ENCODE measurements around the gene GJA3.

GJA3 gene

DNA sequence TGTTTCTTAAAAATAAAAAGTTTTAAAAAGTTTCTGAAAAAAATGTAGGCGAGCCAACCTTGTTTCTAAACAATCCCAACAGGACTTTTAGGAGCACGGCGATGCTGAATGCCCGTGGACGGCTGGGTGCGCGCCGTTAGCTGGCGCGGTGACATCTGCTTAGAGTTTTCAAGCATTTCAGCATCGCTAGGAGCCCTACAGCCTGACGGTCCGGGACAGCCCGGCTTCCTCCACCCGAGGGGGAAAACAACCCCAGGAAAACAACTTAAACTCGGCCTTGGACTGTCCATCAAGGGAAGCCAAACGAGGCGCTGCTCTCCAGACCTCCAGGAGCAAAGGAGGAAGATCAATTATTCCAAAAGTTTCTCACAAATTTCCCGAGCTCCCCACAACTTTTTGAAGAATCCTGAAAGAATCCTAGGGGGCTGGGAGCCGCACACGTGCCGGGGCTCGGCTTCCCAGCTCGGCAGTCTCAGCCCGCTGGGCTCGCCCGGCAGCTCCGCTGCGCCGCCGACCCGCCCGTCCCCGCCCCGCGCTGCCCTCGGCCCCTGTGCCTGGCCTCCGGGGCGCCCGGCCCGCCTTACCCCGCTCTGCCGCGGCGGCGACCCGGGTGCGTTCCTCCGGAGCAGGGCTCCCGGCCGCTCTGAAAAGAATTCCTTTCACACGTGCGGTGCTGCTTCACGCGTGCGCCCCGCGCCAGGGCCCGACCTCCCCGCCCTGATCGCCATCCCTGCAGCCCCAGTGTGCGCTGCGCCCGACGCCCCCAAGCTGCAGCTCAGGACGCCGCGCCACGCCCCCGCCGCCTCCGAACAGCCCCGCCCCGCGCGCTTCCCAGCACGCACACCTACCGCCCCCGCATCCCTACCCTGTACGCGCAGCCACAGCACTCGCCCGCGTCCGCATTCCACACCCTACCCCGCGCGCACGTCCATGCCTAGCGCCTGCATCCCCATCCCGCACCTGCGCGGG, at the start of gene GJA3:
GJA3 (minus strand) TSS at position 747 of the 969 bp plus-strand sequence. CDS start 17,764 bp downstream, outside the sequence.
- DNase-seq = no peak

DNA sequence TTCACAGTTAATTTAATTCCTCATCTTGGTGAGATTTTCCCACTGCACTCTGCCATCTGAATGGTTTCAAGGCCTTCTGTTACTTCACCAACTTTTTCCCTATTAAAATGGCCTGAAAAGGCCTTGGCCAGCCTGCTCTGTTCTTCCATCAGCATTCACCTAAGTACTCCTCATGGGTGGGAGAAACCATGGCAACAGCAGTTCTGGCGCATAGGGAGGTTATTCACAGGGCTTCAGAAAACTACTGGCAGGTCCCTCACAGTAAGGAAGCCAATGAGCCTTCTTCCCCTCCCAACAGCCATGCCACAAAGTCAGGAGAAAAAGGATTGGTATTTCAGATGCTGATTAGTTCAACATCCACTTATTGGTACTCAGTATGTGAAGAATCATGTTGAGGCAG, 49.1 kb upstream of the GJA3 start:
- DNase-seq = no peak

DNA sequence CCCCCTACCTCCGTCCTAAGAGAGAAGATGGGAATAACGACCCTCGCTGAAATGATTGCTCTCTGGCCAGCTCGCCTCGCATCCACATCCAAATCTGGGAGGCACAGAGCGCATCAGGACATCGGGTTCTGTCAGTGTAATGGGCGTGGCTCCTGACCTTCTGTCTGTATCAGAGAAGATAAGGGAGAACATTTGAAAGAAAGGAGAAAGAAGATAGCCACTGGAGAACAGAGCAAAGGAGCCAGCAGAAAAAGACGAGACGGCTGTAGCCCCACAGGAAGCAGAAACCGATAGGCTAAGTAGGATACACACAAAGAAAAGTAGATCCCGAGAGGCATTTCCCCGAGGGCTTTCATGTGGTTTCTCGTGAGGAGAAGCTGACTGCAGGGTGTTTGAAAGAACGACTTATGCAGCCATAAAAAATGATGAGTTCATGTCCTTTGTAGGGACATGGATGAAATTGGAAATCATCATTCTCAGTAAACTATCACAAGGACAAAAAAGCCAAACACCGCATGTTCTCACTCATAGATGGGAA, 45.9 kb upstream of the GJA3 start:
- DNase-seq = no peak

DNA sequence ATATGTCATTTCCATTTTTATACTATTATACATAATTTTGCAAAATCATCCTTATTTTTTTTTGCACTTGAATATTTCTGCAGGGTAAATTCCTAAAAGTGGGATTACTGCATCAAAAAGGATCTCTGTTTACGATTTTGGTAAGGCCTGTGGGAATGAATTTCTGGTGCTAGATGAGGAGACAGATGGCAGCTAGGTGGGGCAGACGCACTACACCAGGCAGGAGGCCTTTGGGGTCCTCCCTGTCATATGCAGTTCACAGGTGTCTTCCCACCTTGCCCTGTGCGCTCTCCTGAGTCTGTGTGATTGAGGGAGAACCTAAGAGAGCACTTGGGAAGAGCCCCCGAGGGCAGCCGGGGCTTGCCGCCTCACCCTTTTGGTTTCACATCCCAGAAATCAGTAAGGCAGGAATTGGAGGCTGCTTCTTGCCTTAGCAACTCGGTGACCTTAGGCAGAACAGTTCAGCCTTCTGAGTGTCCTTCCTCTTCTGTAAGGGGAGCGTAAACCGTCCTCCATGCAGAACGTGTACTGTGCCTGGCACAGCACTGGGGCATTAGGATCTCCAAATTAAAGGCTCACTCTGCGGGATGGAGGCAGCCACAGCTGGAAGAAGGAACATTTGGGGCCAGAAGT, 45.3 kb upstream of the GJA3 start:
- DNase-seq = no peak

DNA sequence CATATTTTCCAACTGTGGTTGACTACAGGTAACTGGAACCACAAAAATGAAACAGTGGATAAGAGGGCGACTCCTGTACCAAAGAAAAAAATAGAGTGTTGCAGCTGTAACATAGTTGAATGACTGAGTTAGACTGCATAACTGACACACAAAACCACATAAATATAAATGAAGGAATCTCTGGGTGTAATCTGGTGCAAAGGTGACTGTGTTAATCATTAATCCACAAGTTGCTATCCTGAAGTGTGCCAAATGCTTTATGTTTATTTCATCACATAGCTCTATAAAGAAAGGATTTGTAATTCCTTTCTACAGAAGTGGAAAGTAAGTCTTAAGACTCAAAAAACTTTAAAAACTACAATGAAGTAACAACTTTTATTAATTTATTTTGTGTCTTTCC, 37.9 kb upstream of the GJA3 start:
- no peak for DNase-seq

DNA sequence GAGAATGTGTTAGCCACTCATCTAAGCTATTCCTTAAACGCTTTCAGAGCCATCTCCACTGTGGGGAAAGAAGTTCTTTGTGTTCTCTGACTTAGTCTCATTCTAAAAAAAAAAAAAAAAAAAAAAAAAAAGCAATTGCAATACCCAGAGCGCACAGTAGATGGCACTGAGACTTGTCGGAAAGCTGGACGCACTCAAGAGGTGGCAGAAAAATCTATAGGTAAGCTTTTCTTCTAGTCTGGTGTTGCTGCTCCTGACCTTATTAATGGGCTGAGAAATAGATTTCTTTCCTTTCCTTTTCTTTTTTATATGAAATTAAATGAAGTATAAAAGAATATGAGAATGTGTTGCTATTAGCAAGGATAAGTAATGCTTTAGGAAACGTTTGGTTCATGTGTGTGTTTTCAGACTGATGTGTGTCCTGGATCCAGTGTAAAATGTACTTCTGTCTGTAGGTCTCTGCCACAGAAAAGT, 36.5 kb upstream of the GJA3 start:
- DNase-seq = no peak

DNA sequence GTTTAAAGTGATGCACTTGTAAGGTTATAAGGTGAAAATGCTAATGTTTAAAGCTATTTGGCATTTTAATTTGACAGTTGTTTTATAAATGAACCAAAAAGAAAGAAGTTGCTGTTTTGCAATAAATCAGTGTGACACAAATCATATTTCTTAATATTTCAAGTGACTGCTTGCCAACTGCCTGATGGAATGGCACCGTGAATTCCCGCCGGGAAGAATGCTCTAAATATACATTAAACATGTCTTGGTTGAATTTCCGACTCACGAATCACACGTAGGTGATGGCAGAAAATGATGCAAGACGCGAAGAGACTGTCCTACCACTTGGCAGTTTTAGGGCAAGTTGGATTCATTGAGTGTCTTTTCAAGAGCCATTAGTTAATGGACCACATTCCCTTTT, 34.9 kb upstream of the GJA3 start:
- DNase-seq = no peak

DNA sequence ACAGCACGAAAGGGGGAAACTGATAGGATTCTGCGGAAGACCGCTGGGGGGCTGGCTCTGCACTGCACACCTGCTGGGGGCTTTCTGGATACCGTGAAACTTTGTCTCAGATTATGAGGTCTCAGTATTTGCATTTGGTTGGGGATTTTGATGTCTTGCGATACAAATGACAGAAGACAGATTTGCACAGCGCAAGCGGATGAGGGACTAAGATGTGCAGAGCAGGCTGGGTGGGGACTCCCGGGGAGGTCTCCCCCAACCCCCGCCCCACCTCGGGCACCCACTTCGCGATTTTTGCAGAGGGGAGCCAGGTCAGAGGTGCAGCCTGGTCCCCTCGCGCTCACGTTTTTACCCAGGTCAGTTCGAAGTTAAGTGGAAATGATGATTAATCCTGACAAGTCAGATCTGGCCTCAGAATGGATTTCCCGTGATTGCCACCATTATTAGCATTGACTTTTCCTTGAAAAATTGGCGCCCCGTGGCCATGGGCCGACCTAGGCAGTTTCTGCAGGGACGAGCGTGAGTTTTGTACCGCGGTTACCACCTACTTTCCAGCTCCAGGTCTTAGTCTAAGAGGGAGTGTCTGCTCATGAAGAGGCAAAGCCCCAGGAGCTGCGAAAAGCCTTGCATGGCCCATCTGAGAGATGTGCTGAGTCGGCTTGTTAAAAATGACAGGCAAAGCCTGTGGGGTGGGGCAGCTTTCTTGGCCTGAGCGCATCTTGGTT, 33.2 kb upstream of the GJA3 start:
- no peak for DNase-seq

DNA sequence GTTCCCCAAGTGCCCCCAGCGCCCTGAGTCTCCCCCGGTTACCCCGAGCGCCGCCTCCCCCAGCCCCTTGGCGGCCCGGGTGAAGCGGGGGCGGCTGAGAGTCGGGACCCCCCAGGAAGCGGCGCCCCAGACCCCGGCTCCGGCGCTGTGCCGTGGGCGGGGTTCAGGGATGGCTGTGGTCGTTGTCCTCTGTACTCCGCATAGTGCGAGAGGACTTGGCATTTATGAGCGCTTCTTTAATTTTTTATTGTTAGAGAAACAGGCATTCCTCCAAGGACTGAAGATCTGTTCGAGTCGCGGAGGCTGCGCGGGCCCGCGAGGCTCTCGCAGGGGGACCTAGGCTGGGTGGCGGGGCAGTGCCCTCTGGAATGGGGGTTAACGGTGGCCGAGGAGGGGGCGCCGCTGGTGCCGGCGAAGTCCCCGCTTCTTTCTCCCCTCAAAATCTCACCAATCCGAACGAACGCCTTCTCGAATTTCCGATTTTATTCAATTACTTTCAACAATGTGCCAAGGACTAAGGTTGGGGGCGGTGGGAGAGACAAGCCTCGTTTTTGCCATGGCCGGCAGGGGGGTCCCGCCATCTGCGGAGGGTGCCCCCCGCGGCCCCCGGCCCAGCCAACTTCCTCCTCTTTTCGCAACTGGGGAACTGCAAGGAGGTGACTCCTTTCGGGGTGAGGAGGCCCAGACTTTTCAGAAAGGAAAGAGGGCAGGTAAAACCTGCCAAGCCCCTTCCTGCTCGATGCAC, 32.5 kb upstream of the GJA3 start:
- DNase-seq = no peak

DNA sequence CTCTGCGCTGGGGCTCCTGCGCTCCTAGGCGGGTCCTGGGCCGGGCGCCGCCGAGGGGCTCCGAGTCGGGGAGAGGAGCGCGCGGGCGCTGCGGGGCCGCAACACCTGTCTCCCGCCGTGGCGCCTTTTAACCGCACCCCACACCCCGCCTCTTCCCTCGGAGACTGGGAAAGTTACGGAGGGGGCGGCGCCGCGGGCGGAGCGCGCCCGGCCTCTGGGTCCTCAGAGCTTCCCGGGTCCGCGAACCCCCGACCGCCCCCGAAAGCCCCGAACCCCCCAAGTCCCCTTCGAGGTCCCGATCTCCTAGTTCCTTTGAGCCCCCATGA, 31.9 kb upstream of the GJA3 start, which contains the start of gene GJB2:
GJB2 (minus strand) TSS at position 103 of the 326 bp plus-strand sequence. CDS start 3,357 bp downstream, outside the sequence.
- DNase-seq = no peak

DNA sequence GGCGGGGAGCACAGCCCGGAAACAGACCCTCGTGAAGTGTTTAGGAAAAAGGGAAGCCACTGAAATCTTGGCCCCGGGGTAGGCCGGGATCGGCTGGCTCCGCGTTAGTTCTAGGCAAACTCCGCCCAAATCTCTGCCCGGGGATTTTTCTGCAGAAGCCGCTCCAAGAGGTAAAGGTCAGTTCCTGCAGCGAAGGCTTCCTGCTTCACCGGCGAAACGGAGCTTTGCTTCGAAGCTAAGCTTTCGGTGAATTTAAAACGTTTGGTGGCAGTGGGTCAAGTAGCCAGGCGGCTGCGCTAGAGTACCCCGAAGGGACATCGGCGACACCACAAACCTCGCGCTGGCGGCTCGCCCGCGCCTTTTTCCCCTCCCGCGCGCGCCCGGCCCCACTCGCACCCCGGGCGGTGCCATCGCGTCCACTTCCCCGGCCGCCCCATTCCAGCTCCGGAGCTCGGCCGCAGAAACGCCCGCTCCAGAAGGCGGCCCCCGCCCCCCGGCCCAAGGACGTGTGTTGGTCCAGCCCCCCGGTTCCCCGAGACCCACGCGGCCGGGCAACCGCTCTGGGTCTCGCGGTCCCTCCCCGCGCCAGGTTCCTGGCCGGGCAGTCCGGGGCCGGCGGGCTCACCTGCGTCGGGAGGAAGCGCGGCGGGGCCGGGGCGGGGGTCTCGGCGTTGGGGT, 31.4 kb upstream of the GJA3 start:
- DNase-seq = no peak

DNA sequence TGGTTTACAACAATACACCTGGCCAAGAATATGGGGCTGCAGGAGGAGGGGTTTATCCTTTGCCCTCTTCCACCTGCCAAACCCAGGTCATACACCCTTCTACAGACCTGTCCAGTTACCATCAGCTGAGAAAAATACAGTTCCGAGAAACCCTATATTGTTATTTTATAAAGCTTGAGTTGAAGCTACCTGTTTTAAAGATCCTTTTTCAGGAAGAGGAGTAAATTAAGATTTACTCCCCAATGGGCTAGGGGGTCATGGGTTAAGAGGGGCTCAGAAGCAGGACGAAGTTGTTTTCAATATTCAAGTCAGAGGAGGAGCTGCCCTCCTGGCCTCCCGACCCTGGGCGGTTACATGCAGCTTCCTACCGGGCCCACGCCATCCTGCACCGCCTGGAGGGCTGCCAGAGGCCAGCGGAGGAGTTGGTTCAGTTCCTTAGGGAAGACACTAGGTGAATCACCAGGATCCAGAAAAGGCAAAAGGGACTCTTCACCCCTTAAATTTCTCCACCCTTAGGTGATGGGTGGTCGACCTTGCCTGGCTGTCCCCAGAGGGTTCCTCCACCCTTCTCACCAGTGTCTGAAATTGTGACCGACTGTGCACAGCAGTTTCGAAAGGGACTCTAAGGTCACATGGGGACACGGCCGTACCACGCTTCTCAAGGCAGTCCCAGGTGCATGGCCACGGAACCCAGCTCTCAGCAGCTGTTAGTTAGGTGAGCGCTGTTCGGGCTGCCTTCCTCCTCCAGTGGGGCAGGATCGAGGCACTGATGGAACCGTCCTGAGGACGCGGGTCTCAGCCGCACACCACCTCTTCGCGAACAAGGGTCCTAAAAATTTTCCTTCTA, 30.7 kb upstream of the GJA3 start:
- DNase-seq = no peak

DNA sequence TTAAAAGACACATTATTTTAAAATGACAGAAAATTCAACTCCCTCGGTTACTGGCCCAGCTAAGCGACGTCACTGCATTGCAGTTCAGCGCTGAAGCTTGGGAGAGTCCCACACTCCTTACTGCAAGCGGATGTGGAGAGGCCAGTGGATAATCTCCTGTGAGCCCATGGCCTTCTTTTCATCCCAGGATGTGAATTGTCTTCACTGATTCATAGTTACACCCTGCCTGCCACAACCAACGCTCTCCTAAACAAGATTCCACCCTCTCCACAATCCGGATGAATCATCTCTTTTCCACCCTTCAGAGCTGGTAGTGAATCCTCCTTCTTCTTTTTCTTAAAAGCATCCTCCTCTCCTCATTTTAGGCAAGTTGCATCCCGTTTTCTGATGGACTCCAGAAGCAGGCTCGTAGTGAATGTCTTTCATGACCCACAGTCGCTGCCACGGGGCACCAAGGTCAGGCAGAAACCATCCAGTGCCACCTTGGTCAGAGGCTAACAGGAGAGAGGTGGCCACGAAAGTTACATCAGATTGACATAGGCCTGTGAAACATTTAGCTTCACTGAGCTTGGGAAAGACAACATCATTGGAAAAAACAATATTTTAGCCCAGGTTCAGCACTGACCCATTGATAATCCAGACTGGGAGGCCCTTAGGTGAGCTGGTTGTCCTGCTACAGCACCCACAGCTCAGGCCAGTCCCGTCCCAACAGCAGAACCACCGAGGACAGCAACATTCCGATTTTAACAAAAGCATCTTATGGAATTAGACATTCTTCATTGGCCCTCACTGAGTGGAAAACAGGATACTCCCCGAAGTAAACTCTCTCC, 29.8 kb upstream of the GJA3 start:
- no peak for DNase-seq

DNA sequence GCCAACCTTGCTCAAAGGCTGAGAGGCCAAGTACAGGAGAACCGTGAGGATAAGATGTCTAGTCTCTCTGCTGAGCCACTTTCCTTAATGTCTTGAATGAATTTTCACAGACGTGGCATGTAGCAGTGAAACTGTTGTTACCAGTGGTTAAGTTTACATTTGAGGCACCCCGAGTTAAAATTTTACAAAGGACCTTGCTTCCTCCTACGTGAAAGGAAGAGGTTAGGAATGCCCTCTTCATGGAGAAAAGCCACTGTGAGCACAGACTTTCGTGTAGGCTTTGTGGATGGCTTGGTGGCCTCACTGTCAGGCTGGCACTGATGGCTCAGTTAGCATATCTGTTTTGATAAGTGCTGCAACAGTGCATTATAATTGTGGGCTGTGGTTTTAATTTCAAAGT, 29.2 kb upstream of the GJA3 start:
- no peak for DNase-seq

DNA sequence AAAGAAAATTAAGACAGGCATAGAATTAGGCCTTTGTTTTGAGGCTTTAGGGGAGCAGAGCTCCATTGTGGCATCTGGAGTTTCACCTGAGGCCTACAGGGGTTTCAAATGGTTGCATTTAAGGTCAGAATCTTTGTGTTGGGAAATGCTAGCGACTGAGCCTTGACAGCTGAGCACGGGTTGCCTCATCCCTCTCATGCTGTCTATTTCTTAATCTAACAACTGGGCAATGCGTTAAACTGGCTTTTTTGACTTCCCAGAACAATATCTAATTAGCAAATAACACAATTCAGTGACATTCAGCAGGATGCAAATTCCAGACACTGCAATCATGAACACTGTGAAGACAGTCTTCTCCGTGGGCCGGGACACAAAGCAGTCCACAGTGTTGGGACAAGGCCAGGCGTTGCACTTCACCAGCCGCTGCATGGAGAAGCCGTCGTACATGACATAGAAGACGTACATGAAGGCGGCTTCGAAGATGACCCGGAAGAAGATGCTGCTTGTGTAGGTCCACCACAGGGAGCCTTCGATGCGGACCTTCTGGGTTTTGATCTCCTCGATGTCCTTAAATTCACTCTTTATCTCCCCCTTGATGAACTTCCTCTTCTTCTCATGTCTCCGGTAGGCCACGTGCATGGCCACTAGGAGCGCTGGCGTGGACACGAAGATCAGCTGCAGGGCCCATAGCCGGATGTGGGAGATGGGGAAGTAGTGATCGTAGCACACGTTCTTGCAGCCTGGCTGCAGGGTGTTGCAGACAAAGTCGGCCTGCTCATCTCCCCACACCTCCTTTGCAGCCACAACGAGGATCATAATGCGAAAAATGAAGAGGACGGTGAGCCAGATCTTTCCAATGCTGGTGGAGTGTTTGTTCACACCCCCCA, 28.1 kb upstream of the GJA3 start:
- DNase-seq = no peak

DNA sequence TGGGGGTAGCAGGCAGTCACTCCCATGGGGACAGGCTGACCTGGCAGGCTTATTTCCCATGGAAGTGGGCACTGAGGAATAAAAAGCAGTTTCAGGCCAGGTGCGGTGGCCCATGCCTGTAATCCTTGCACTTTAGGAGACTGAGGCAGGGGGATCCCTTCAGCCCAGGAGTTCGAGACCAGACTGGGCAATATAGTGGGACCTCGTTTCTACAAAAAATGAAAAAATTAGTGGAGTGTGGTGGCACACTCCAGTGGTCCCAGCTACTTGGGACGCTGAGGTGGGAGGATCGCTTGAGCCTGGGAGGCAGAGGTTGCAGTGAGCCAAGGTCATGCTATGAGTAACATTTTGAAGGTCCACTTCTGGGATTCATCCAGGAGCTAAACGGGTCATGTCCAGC, 25.9 kb upstream of the GJA3 start:
- DNase-seq = no peak

DNA sequence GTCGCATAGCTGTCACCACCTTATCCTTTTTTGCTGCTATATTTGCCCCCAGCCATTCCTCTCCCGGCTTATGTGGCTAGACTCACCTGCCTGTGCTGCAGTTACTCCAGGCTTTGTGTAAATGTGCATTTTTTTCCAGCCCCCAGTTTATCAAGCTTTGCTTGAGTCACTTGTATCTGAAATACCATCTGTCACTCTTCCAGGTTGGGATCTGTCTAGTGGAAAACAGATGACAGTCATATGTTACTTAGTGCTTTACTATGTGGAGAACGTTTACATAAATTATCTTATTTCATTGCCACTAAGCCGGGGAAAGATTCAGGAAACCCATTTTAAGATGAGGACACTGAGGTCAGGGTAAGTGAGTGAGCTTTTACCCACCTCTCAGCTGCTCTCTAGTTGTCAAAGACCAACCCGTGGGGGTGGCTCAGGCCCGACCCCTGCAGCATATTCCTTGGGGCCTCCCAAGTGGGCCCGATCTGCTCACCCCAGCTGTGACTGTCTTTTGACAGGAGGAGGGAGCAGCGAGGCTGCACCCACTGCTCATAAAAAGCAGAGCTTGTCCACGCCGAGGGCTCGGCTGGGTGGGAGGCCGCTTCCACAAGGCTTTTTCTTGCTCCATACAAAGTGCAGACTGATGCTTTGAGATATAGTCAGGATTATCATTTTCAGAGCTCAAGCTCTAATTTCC, 24.7 kb upstream of the GJA3 start:
- no peak for DNase-seq

DNA sequence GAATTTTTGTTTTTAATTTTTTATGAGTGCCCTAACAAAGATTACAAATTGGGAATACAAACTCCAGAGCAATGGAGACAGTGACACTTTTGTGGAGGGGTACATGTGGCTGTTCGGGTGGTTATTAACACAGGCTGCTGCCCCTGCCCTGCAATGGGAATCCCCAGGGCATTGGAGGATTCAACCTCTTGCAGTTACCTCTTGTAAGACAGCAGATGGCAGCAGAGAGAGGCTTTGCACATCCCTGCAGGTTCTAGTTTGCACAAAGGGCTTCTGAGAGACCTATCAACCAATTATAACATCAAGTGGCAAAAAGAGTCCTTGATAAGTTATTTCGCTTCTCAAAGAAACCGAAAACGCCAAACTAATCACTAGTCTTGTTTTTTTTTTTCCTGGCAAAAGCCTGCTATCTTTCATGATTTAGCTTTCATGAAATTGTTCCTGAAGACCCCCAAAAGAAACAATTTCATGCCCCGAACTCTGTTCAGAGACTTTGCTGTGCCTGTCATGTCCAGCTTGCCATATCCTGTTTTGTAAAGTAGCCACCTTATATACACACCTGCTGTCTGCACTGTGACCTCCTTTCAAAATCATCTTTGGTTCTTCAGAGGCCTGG, 21.5 kb upstream of the GJA3 start:
- DNase-seq = no peak

Data from NCI-H1417 treated with DMSO at 0.1 percent for 48 hours (cell line).